ENCODE measurements around the gene TACC2.

Gene TACC2

GRCh38 chr10:122265896-122266295 lies 276.9 kb downstream of the TACC2 start:
- peaks cover 25% of the 10 kb centered on the region for H3K27me3 Mint-ChIP-seq
- no peaks in the 10 kb centered on the region for H3K4me1 Mint-ChIP-seq (ENCODE audit: low read depth)

GRCh38 chr10:122267849-122268737 lies 279.1 kb downstream of the TACC2 start:
- Mint-ChIP-seq H3K4me1 (ENCODE audit: low read depth) (no peaks in the 10 kb centered on the region), H3K9me3 (peaks cover 8% of the 10 kb centered on the region), H3K27ac (no peak overlapping the region), H3K4me3 (no peak overlapping the region), H3K36me3 (ENCODE audit: low read depth) (peaks cover 4% of the 10 kb centered on the region), H3K27me3 (peaks cover 27% of the 10 kb centered on the region)

More at GRCh38 chr10:122265896-122266295, 276.9 kb downstream of the TACC2 start:
- Mint-ChIP-seq H3K9me3 (peaks cover 15% of the 10 kb centered on the region), H3K27ac (no peak overlapping the region), H3K36me3 (ENCODE audit: low read depth) (peaks cover 5% of the 10 kb centered on the region), H3K4me3 (no peak overlapping the region)

DNA sequence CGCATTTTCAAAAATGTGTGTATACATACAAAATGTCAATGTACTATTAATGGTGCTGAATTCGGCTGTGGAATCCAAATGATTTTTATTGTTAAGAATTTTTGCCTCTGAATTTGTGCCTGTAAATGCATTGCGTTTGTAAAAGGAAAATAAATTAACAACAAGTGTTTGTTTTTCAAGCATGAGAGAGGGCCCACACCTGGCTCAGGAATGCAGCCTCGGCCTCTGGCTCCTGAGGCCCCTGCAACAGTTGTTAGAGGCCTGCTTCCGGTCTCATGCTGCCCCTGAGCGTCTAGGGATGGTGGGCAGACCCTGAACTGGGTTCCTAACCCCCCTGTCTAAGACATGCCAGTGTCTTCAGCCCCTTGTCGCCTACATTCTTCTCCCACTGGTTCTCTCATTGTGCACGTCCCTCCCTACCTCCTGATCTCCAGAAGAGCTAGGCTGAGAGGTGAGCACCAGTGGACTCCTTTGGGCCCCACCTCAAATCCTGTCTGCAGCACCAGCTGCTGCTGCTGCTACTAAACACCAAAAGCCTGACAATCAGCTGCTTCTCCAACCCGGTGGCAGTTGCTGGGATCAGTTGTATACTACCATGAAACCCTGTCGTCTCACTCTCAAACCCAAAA lies 280.2 kb downstream of the TACC2 start:
- peaks cover 20% of the 10 kb centered on the region for H3K27me3 Mint-ChIP-seq
- H3K4me1 Mint-ChIP-seq (ENCODE audit: low read depth): no peaks in the 10 kb centered on the region
- no peaks in the 10 kb centered on the region for H3K9me3 Mint-ChIP-seq
- H3K4me3 Mint-ChIP-seq: no peak overlapping the region
- H3K27ac Mint-ChIP-seq: no peak overlapping the region
- no peaks in the 10 kb centered on the region for H3K36me3 Mint-ChIP-seq (ENCODE audit: low read depth)

GRCh38 chr10:122271076-122271475 lies 282.1 kb downstream of the TACC2 start, which contains the start of gene BTBD16:
TSS of gene BTBD16 (plus strand) at chr10:122271296. CDS start at chr10:122275082, 3,786 bp downstream.
- Mint-ChIP-seq H3K27ac (no peak within 1 kb of the TSS), H3K27me3 (peaks cover 12% of the 10 kb centered on the region), H3K9me3 (no peaks in the 10 kb centered on the region), H3K36me3 (ENCODE audit: low read depth) (no peaks in the 10 kb centered on the region), H3K4me3 (no peak within 1 kb of the TSS), H3K4me1 (ENCODE audit: low read depth) (no peaks in the 10 kb centered on the region)

GRCh38 chr10:122273966-122274545 lies 285.1 kb downstream of the TACC2 start:
- Mint-ChIP-seq H3K4me1 (ENCODE audit: low read depth) (no peaks in the 10 kb centered on the region), H3K27me3 (peaks cover 21% of the 10 kb centered on the region), H3K4me3 (no peak overlapping the region), H3K27ac (no peak overlapping the region), H3K36me3 (ENCODE audit: low read depth) (no peaks in the 10 kb centered on the region), H3K9me3 (no peaks in the 10 kb centered on the region)

- Mint-ChIP-seq H3K4me1 (ENCODE audit: low read depth) (no peaks in the 10 kb centered on the region), H3K27me3 (peaks cover 26% of the 10 kb centered on the region), H3K4me3 (no peak overlapping the region), H3K9me3 (no peaks in the 10 kb centered on the region), H3K36me3 (ENCODE audit: low read depth) (no peaks in the 10 kb centered on the region), H3K27ac (no peak overlapping the region)
Observed at GRCh38 chr10:122276611-122277208, 287.7 kb downstream of the TACC2 start.

DNA sequence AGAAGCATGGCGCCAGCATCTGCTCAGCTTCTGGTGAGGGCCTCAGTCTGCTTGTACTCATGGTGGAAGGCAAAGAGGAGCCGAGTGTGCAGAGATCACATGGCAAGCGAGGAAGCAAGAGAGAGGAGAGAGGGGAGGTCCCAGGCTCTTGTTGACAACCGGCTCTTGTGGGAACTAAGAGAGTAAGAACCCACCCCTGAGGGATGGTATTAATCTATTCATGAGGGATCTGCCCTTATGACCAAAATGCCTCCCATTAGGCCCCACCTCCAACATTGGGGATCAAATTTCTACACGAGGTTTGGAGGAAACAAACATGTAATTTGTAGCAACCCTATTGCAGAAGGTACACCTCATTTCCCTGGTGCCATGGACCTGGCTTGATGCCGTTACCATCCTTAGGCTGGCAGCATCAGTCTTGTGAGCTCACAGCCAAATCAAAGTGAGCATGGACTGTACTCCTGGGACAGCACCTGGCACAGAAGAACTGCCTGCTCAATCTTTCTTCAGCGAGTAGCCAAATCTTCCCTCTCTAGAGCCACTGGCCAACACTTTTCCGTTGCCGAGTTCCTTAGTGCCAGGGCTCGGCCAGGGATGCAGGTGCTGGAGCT lies 288.7 kb downstream of the TACC2 start:
- no peak overlapping the region for H3K27ac Mint-ChIP-seq
- H3K4me3 Mint-ChIP-seq: no peak overlapping the region
- no peaks in the 10 kb centered on the region for H3K9me3 Mint-ChIP-seq
- no peaks in the 10 kb centered on the region for H3K4me1 Mint-ChIP-seq (ENCODE audit: low read depth)
- no peaks in the 10 kb centered on the region for H3K36me3 Mint-ChIP-seq (ENCODE audit: low read depth)
- peaks cover 28% of the 10 kb centered on the region for H3K27me3 Mint-ChIP-seq

DNA sequence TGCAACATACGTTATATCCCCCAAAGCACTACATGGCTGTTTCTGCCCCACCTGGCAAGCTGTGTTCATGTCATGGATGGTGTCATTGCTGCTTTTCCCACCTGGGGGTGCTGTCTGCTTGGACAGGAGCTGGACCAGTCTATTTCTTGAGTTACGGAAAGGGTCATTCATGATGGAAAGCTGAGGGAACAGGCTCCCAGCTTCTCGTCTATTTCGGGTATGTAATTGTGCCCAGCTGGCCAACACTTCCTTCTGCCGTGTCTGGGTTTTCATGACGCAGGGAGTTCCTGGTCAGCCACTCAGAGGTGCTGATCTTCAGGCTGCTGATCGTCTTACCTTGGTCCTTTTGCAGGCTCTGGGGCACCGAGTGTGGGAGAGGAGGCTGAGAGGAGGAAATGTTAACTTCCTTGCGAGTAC lies 290.8 kb downstream of the TACC2 start:
- Mint-ChIP-seq H3K36me3 (ENCODE audit: low read depth) (no peaks in the 10 kb centered on the region), H3K9me3 (no peaks in the 10 kb centered on the region), H3K27me3 (peaks cover 23% of the 10 kb centered on the region), H3K4me3 (no peak overlapping the region), H3K27ac (no peak overlapping the region), H3K4me1 (ENCODE audit: low read depth) (no peaks in the 10 kb centered on the region)

GRCh38 chr10:122280156-122280555 lies 291.2 kb downstream of the TACC2 start:
- no peaks in the 10 kb centered on the region for H3K9me3 Mint-ChIP-seq
- H3K27me3 Mint-ChIP-seq: peaks cover 23% of the 10 kb centered on the region

GRCh38 chr10:122281018-122281626 lies 292.2 kb downstream of the TACC2 start:
- H3K4me3 Mint-ChIP-seq: no peak overlapping the region
- H3K27me3 Mint-ChIP-seq: peaks cover 23% of the 10 kb centered on the region
- no peak overlapping the region for H3K27ac Mint-ChIP-seq
- no peaks in the 10 kb centered on the region for H3K36me3 Mint-ChIP-seq (ENCODE audit: low read depth)
- no peaks in the 10 kb centered on the region for H3K9me3 Mint-ChIP-seq
- H3K4me1 Mint-ChIP-seq (ENCODE audit: low read depth): no peaks in the 10 kb centered on the region

More at GRCh38 chr10:122280156-122280555, 291.2 kb downstream of the TACC2 start:
- H3K27ac Mint-ChIP-seq: no peak overlapping the region
- H3K4me3 Mint-ChIP-seq: no peak overlapping the region
- H3K4me1 Mint-ChIP-seq (ENCODE audit: low read depth): no peaks in the 10 kb centered on the region
- H3K36me3 Mint-ChIP-seq (ENCODE audit: low read depth): no peaks in the 10 kb centered on the region

GRCh38 chr10:122281751-122282150 lies 292.8 kb downstream of the TACC2 start:
- Mint-ChIP-seq H3K27me3 (peaks cover 20% of the 10 kb centered on the region), H3K4me1 (ENCODE audit: low read depth) (no peaks in the 10 kb centered on the region), H3K27ac (no peak overlapping the region)

GRCh38 chr10:122282253-122282671 lies 293.3 kb downstream of the TACC2 start:
- H3K9me3 Mint-ChIP-seq: no peaks in the 10 kb centered on the region
- peaks cover 19% of the 10 kb centered on the region for H3K27me3 Mint-ChIP-seq
- H3K36me3 Mint-ChIP-seq (ENCODE audit: low read depth): no peaks in the 10 kb centered on the region
- H3K27ac Mint-ChIP-seq: no peak overlapping the region
- no peaks in the 10 kb centered on the region for H3K4me1 Mint-ChIP-seq (ENCODE audit: low read depth)
- no peak overlapping the region for H3K4me3 Mint-ChIP-seq

More at GRCh38 chr10:122281751-122282150, 292.8 kb downstream of the TACC2 start:
- Mint-ChIP-seq H3K4me3 (no peak overlapping the region), H3K36me3 (ENCODE audit: low read depth) (no peaks in the 10 kb centered on the region), H3K9me3 (no peaks in the 10 kb centered on the region)

- Mint-ChIP-seq H3K36me3 (ENCODE audit: low read depth) (no peaks in the 10 kb centered on the region), H3K4me1 (ENCODE audit: low read depth) (no peaks in the 10 kb centered on the region), H3K27me3 (peaks cover 19% of the 10 kb centered on the region), H3K4me3 (no peak overlapping the region), H3K9me3 (no peaks in the 10 kb centered on the region), H3K27ac (no peak overlapping the region)
Observed at GRCh38 chr10:122282909-122283308, 293.9 kb downstream of the TACC2 start.
